Measurements from ENCODE around the gene TMPRSS7. TPM values are rescaled to one million over a fixed set of nuclear protein-coding genes. Genes with fewer than 3 reads are reported as not detected.
A peak's percentile ranks its signal among the peaks of the same experiment; 100 is the strongest.

Gene TMPRSS7
- total RNA-seq, 2 donors from 2014 or later: not detected

- no peaks in the 10 kb centered on the region for H3K27me3 ChIP-seq (ENCODE audit: control insufficient read depth, insufficient read depth, low read length, poor library complexity, severe bottlenecking)
- H3K36me3 ChIP-seq (ENCODE audit: control insufficient read depth, insufficient read depth, low read length): no peaks in the 10 kb centered on the region
- H3K4me1 Mint-ChIP-seq: peaks cover 36% of the 10 kb centered on the region
- no peaks in the 10 kb centered on the region for H3K9me3 ChIP-seq (ENCODE audit: control insufficient read depth, low read length)
- DNase-seq: no peak
- H3K4me3 ChIP-seq (ENCODE audit: low read length): no peak overlapping the region
- TF ChIP-seq, protein P1, sequence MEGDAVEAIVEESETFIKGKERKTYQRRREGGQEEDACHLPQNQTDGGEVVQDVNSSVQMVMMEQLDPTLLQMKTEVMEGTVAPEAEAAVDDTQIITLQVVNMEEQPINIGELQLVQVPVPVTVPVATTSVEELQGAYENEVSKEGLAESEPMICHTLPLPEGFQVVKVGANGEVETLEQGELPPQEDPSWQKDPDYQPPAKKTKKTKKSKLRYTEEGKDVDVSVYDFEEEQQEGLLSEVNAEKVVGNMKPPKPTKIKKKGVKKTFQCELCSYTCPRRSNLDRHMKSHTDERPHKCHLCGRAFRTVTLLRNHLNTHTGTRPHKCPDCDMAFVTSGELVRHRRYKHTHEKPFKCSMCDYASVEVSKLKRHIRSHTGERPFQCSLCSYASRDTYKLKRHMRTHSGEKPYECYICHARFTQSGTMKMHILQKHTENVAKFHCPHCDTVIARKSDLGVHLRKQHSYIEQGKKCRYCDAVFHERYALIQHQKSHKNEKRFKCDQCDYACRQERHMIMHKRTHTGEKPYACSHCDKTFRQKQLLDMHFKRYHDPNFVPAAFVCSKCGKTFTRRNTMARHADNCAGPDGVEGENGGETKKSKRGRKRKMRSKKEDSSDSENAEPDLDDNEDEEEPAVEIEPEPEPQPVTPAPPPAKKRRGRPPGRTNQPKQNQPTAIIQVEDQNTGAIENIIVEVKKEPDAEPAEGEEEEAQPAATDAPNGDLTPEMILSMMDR (conservative IDR thresholded peaks at IDR 0.05): no peak
- peaks cover 16% of the 10 kb centered on the region for H3K27me3 Mint-ChIP-seq (ENCODE audit: insufficient read depth)
- WGBS, 2 experiments (ENCODE audit: insufficient coverage in 1 of 2, insufficient read length in 1 of 2): 94 to 95% methylated on average over 8 to 9 of the region's 9 CpGs
- no peak overlapping the region for H3K27ac Mint-ChIP-seq
- H3K27ac ChIP-seq (ENCODE audit: low read depth, low read length): peak overlapping the region; percentile 6
- no peaks in the 10 kb centered on the region for H3K9me3 Mint-ChIP-seq
- peaks cover 3% of the 10 kb centered on the region for H3K4me1 ChIP-seq (ENCODE audit: control insufficient read depth, insufficient read depth, low read length)
- H3K4me3 Mint-ChIP-seq: no peak overlapping the region
- no peak overlapping the region for H3K9ac ChIP-seq (ENCODE audit: extremely low read depth, low read length, poor library complexity, severe bottlenecking)
- peaks cover under 1% of the 10 kb centered on the region for H3K36me3 Mint-ChIP-seq (ENCODE audit: low read depth)
Observed at GRCh38 chr3:112089956-112090886, 55.7 kb downstream of the TMPRSS7 start.

DNA sequence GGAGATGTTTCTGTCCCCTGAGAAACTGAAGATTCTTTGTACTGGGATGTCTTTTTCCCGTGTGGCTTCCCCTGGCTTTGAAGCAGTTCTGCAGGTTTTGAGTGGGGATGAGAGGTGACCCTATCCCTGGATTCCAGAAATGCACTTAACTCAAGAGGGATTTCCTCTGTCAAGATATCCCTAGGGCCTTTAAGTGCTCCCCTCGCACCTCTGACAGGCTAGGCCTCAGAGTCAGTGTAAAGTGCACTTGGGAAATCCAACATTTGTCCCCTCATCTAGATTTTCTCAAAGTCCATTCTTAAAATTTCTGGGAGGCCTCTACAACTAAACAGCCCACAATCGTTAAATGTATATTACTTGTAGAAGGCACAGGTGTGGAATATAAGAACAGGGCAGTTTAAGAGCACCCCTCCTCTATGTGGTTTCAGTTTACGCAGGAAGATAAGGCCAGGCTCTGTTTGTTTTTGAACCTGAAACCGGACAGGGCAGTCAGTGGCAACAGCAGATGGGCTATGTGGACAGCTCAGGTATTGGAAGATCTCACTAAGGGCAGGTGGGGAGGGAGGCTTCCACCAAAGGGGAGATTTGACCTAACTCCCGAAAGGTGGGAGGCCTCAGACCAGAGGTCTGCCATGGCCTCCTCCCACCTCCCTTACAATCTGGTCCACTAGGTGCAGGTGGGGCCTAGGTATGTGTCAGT, 56.5 kb downstream of the TMPRSS7 start:
- no peaks in the 10 kb centered on the region for H3K36me3 ChIP-seq (ENCODE audit: control insufficient read depth, insufficient read depth, low read length)
- H3K4me1 Mint-ChIP-seq: peaks cover 35% of the 10 kb centered on the region
- no peak overlapping the region for H3K4me3 ChIP-seq (ENCODE audit: low read length)
- no peak for DNase-seq
- H3K4me1 ChIP-seq (ENCODE audit: control insufficient read depth, insufficient read depth, low read length): peaks cover 3% of the 10 kb centered on the region
- peaks cover 2% of the 10 kb centered on the region for H3K36me3 Mint-ChIP-seq (ENCODE audit: low read depth)
- TF ChIP-seq, protein P1 (conservative IDR thresholded peaks at IDR 0.05): no peak
- H3K27ac Mint-ChIP-seq: no peak overlapping the region
- H3K9ac ChIP-seq (ENCODE audit: extremely low read depth, low read length, poor library complexity, severe bottlenecking): no peak overlapping the region
- peaks cover 8% of the 10 kb centered on the region for H3K27me3 Mint-ChIP-seq (ENCODE audit: insufficient read depth)
- no peak overlapping the region for H3K27ac ChIP-seq (ENCODE audit: low read depth, low read length)
- no peak overlapping the region for H3K4me3 Mint-ChIP-seq
- no peaks in the 10 kb centered on the region for H3K9me3 ChIP-seq (ENCODE audit: control insufficient read depth, low read length)
- no peaks in the 10 kb centered on the region for H3K9me3 Mint-ChIP-seq
- 86 to 90% methylated on average over 3 to 6 of the region's 6 CpGs for WGBS, 2 experiments (ENCODE audit: insufficient coverage in 1 of 2, insufficient read length in 1 of 2)
- no peaks in the 10 kb centered on the region for H3K27me3 ChIP-seq (ENCODE audit: control insufficient read depth, insufficient read depth, low read length, poor library complexity, severe bottlenecking)

DNA sequence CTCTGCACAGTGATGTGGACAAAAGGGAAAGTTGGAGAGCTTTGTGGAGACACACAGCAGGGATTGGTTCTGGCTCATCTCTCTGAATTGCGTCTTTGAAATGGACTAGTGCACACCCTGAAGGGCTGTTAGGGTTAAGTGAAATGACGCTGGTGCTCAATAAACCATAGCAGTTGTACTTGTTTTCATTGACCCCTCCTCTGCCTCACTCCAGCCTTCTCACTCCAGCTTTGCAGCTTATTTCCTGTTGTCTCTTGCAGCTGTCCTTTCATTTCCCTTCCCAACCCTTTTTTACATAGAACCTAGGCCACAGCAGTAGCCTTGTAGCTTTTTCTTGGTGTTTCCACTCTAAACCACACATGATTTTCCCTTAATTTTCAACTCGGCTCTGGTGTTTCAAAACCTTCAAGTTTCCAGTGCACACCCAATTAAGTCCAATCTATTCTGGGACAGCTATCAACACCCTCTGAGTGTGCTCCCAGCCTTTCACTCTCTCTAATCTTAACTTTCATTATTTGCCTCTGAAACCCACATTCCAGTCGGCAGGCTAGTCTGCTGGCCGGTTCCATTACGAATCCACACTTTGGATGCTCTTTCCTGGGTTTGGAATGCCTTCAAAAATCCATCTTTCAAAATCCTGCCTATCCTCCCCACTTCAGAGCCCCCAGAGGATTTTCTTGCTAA, 58.1 kb downstream of the TMPRSS7 start:
- peaks cover 26% of the 10 kb centered on the region for H3K4me1 Mint-ChIP-seq
- DNase-seq: no peak
- Histone ChIP-seq H3K9me3 (ENCODE audit: control insufficient read depth, low read length) (no peaks in the 10 kb centered on the region), H3K4me1 (ENCODE audit: control insufficient read depth, insufficient read depth, low read length) (peaks cover 3% of the 10 kb centered on the region), H3K9ac (ENCODE audit: extremely low read depth, low read length, poor library complexity, severe bottlenecking) (peak overlapping the region; percentile 32), H3K36me3 (ENCODE audit: control insufficient read depth, insufficient read depth, low read length) (no peaks in the 10 kb centered on the region), H3K27me3 (ENCODE audit: control insufficient read depth, insufficient read depth, low read length, poor library complexity, severe bottlenecking) (no peaks in the 10 kb centered on the region), H3K27ac (ENCODE audit: low read depth, low read length) (peak overlapping the region; percentile 67), H3K4me3 (ENCODE audit: low read length) (peak overlapping the region; percentile 64)
- peaks cover 2% of the 10 kb centered on the region for H3K36me3 Mint-ChIP-seq (ENCODE audit: low read depth)
- 71 to 83% methylated on average over 6 of the region's 6 CpGs for WGBS, 2 experiments (ENCODE audit: insufficient coverage in 1 of 2, insufficient read length in 1 of 2)
- peak overlapping the region; percentile 69 for H3K27ac Mint-ChIP-seq
- H3K4me3 Mint-ChIP-seq: no peak overlapping the region
- TF ChIP-seq, protein P1 (conservative IDR thresholded peaks at IDR 0.05): no peak
- H3K9me3 Mint-ChIP-seq: no peaks in the 10 kb centered on the region
- H3K27me3 Mint-ChIP-seq (ENCODE audit: insufficient read depth): peaks cover 4% of the 10 kb centered on the region

Measured in endodermal cell (in vitro differentiated cells).